IMR-90 (cell line): ENCODE data around the gene TMEM59. TPM values are rescaled to one million over a fixed set of nuclear protein-coding genes. Genes with fewer than 3 reads are reported as not detected.

Experiments used
- ATAC-seq: fragments of 200-7000 bp; cut with Tn5 transposase; 2 replicates; pipeline ENCODE4 v1.9.1; 2020; ENCODE audit warnings: low read depth, mild to moderate bottlenecking, moderate library complexity
- BruUV-seq: library from RNA; stranded (reverse); fragments of 400-500 nt; replicated peaks from 2 replicates; lab custom pipeline; 2021; lab: Mats Ljungman, UMichigan
- CTCF ChIA-PET: fragments of 300-600 bp; formaldehyde crosslinking; extraction: SDS; loops from one replicate; lab custom pipeline; 2021; ENCODE audit warnings: antibody characterized with exemption; lab: Yijun Ruan, JAX
- POLR2A ChIA-PET: fragments of 300-600 bp; sonication (Branson Sonifier 250); formaldehyde crosslinking; loops from one replicate; lab custom pipeline; 2022; ENCODE audit warnings: antibody characterized with exemption; ENCODE audit not compliant: unreplicated experiment; lab: Charles Lee
- DNase-seq: peaks from one replicate; pipeline ENCODE4 v3.0.0; 2013
- H2AFZ ChIP-seq: replicated peaks from 2 replicates; pipeline ENCODE3; 2013; ENCODE audit warnings: low read length, mild to moderate bottlenecking; ENCODE audit not compliant: poor library complexity
- H2AK5ac ChIP-seq: 2 replicates; pipeline ENCODE4 v1.6.1; 2013; ENCODE audit warnings: low read depth, low read length, inconsistent platforms
- H2AK9ac ChIP-seq: replicated peaks from 2 replicates; pipeline ENCODE3; 2013; ENCODE audit warnings: mild to moderate bottlenecking, low read depth, low read length, moderate library complexity; ENCODE audit not compliant: poor library complexity
- H2BK120ac ChIP-seq: 2 replicates; pipeline ENCODE4 v1.6.1; 2013; ENCODE audit warnings: low read depth, low read length, inconsistent platforms
- H2BK15ac ChIP-seq: 3 replicates; pipeline ENCODE4 v1.6.1; 2013; ENCODE audit warnings: low read depth, low read length, inconsistent platforms
- H2BK20ac ChIP-seq: 2 replicates; pipeline ENCODE4 v1.6.1; 2013; ENCODE audit warnings: low read depth, mild to moderate bottlenecking, inconsistent platforms, low read length, moderate library complexity
- H2BK5ac ChIP-seq: 2 replicates; pipeline ENCODE4 v1.6.1; 2013; ENCODE audit warnings: mild to moderate bottlenecking, low read depth, low read length, inconsistent platforms; ENCODE audit not compliant: poor library complexity, severe bottlenecking
- H3K14ac ChIP-seq: replicated peaks from 2 replicates; pipeline ENCODE4 v1.6.1; 2013; ENCODE audit warnings: low read depth, low read length, inconsistent platforms
- H3K18ac ChIP-seq: 2 replicates; pipeline ENCODE4 v1.6.1; 2013; ENCODE audit warnings: low read depth, low read length, control low read depth
- H3K23ac ChIP-seq: 2 replicates; pipeline ENCODE4 v1.6.1; 2013; ENCODE audit warnings: low read depth, low read length, inconsistent platforms
- H3K27ac ChIP-seq: 2 replicates; pipeline ENCODE4 v1.5.1; 2013; ENCODE audit warnings: mild to moderate bottlenecking, control low read depth, low read length; ENCODE audit not compliant: insufficient read depth
- H3K27me3 ChIP-seq: 2 replicates; pipeline ENCODE4 v1.6.1; 2013; ENCODE audit warnings: low read length; ENCODE audit not compliant: control insufficient read depth, insufficient read depth
- H3K36me3 ChIP-seq: 2 replicates; pipeline ENCODE4 v1.6.1; 2013; ENCODE audit warnings: low read length, mixed read lengths; ENCODE audit not compliant: control insufficient read depth, insufficient read depth
- H3K4ac ChIP-seq: 2 replicates; pipeline ENCODE4 v1.6.1; 2013; ENCODE audit warnings: low read depth, low read length, inconsistent platforms
- H3K4me1 ChIP-seq: 2 replicates; pipeline ENCODE4 v1.6.1; 2013; ENCODE audit warnings: low read length, mixed read lengths; ENCODE audit not compliant: control insufficient read depth, insufficient read depth
- H3K4me2 ChIP-seq: 2 replicates; pipeline ENCODE4 v1.6.1; 2013; ENCODE audit warnings: low read depth, mild to moderate bottlenecking, control low read depth, low read length, moderate library complexity
- H3K4me3 ChIP-seq: 2 replicates; pipeline ENCODE4 v1.5.1; 2013; ENCODE audit warnings: low read depth, mild to moderate bottlenecking, control low read depth, low read length, moderate library complexity; ENCODE audit not compliant: insufficient read depth
- H3K56ac ChIP-seq: 2 replicates; pipeline ENCODE4 v1.6.1; 2013; ENCODE audit warnings: low read length, inconsistent platforms; ENCODE audit not compliant: insufficient read depth; ENCODE audit errors: extremely low read depth
- H3K79me1 ChIP-seq, 2 experiments: 2 replicates each; pipeline ENCODE4 v1.6.1; 2013; ENCODE audit warnings: low read length in 2 of 2, inconsistent platforms in 1 of 2, low read depth in 1 of 2
- H3K9ac ChIP-seq: 2 replicates; pipeline ENCODE4 v1.6.1; 2013; ENCODE audit warnings: low read depth, low read length, control low read depth
- H3K9me1 ChIP-seq: 2 replicates; pipeline ENCODE4 v1.6.1; 2013; ENCODE audit warnings: low read length, inconsistent platforms; ENCODE audit not compliant: insufficient read depth
- H3K9me3 ChIP-seq: 2 replicates; pipeline ENCODE4 v1.6.1; 2013; ENCODE audit warnings: low read length; ENCODE audit not compliant: control insufficient read depth, insufficient read depth
- H4K20me1 ChIP-seq: 2 replicates; pipeline ENCODE4 v1.6.1; 2013; ENCODE audit warnings: low read length, inconsistent platforms; ENCODE audit not compliant: insufficient read depth
- H4K5ac ChIP-seq: 2 replicates; pipeline ENCODE4 v1.6.1; 2013; ENCODE audit warnings: mild to moderate bottlenecking, low read depth, low read length, control low read depth
- H4K8ac ChIP-seq, 2 experiments: 2 replicates each; pipeline ENCODE4 v1.6.1; 2013; ENCODE audit warnings: low read depth in 2 of 2, low read length in 2 of 2, control low read depth in 1 of 2, inconsistent platforms in 1 of 2
- H4K91ac ChIP-seq: 2 replicates; pipeline ENCODE4 v1.6.1; 2013; ENCODE audit warnings: low read depth, low read length, inconsistent platforms; ENCODE audit not compliant: insufficient read depth
- BHLHE40 ChIP-seq: fragments of 150-350 bp; IDR thresholded peaks from 2 replicates; pipeline ENCODE4 v1.6.1; 2016; ENCODE audit warnings: mild to moderate bottlenecking, low read depth, low read length
- CEBPB ChIP-seq: IDR thresholded peaks from 2 replicates; pipeline ENCODE4 v1.6.1; 2012; ENCODE audit warnings: low read depth, low read length, improper control_type of control experiment
- CHD1 ChIP-seq: IDR thresholded peaks from 2 replicates; pipeline ENCODE4 v1.6.1; 2012; ENCODE audit warnings: low read depth, low read length, improper control_type of control experiment
- CTCF ChIP-seq: conservative IDR thresholded peaks from 2 replicates; pipeline ENCODE4 v1.5.1; 2012; ENCODE audit warnings: mild to moderate bottlenecking, low read depth, low read length, improper control_type of control experiment
- FOS ChIP-seq: fragments of 150-350 bp; IDR thresholded peaks from 2 replicates; pipeline ENCODE4 v1.6.1; 2016; ENCODE audit warnings: low read depth, low read length
- MAFK ChIP-seq: IDR thresholded peaks from 2 replicates; pipeline ENCODE4 v1.6.1; 2012; ENCODE audit warnings: low read depth, low read length, improper control_type of control experiment
- MAZ ChIP-seq: IDR thresholded peaks from 2 replicates; pipeline ENCODE4 v1.6.1; 2012; ENCODE audit warnings: low read depth, mild to moderate bottlenecking, low read length, improper control_type of control experiment, moderate library complexity, borderline replicate concordance
- MXI1 ChIP-seq: IDR thresholded peaks from 2 replicates; pipeline ENCODE4 v1.6.1; 2012; ENCODE audit warnings: low read depth, mild to moderate bottlenecking, low read length, moderate library complexity, borderline replicate concordance
- NFE2L2 ChIP-seq: fragments of 150-350 bp; IDR thresholded peaks from 2 replicates; pipeline ENCODE4 v1.6.1; 2016; ENCODE audit warnings: low read depth, mild to moderate bottlenecking, low read length
- POLR2A ChIP-seq: IDR thresholded peaks from 2 replicates; pipeline ENCODE4 v1.6.1; 2012; ENCODE audit warnings: mild to moderate bottlenecking, low read depth, low read length
- RAD21 ChIP-seq: IDR thresholded peaks from 2 replicates; pipeline ENCODE4 v1.6.1; 2012; ENCODE audit warnings: low read length, improper control_type of control experiment
- RCOR1 ChIP-seq: IDR thresholded peaks from 2 replicates; pipeline ENCODE4 v1.6.1; 2012; ENCODE audit warnings: mild to moderate bottlenecking, low read length, improper control_type of control experiment; ENCODE audit not compliant: insufficient replicate concordance
- RFX5 ChIP-seq: IDR thresholded peaks from 2 replicates; pipeline ENCODE4 v1.8.0; 2012; ENCODE audit warnings: low read depth, mild to moderate bottlenecking, low read length, moderate library complexity
- SMC3 ChIP-seq: fragments of 150-350 bp; IDR thresholded peaks from 2 replicates; pipeline ENCODE4 v1.6.1; 2016; ENCODE audit warnings: low read depth, mild to moderate bottlenecking, antibody characterized with exemption, low read length, moderate library complexity
- WGBS, 2 experiments: methylation state at CpG; one replicate each; pipeline versions ENCODE4 v1.1.5 to v1.1.7; 2013; ENCODE audit warnings: missing lambda C conversion rate in 2 of 2; ENCODE audit not compliant: insufficient read length in 1 of 2; ENCODE audit errors: extremely low coverage in 2 of 2; 5-methylcytosine and 5-hydroxymethylcytosine counted together
- dilution Hi-C: fragments of 300-500 bp; cut with HindIII; formaldehyde crosslinking; loops from one replicate; pipeline ENCODE4 v1.14.3; 2018; ENCODE audit warnings: low sequenced_read_pairs; ENCODE audit not compliant: unreplicated experiment
- in situ Hi-C: fragments of 300-500 bp; cut with MboI; formaldehyde crosslinking; loops from 3 replicates; pipeline ENCODE4 v1.14.3; 2019; ENCODE audit warnings: low sequenced_read_pairs, inconsistent platforms, mixed read lengths
- intact Hi-C: fragments of 100-400 bp; cut with micrococcal nuclease; formaldehyde crosslinking; loops from 2 replicates; pipeline ENCODE4 v1.10.0; 2022
- polyA plus RNA-seq, 3 experiments: library from polyadenylated mRNA; depleted of rRNA; stranded (reverse); fragments of >200 nt; gene quantifications; 2 replicates each; pipeline ENCODE4 v1.2.3, GENCODE V29; 2012; ENCODE audit warnings: low replicate concordance in 1 of 3
- total RNA-seq: library from RNA; depleted of rRNA; stranded (reverse); fragments of >200 nt; gene quantifications from 2 replicates; pipeline ENCODE4 v1.2.3, GENCODE V29; 2012
- TF ChIP-seq, protein P1 (sequence below): fragments of 150-350 bp; IDR thresholded peaks from 2 replicates; pipeline ENCODE4 v1.6.1; 2016; ENCODE audit warnings: low read depth, mild to moderate bottlenecking, low read length, moderate library complexity, borderline replicate concordance
- TF ChIP-seq, protein P2 (sequence below): fragments of 150-350 bp; IDR thresholded peaks from 2 replicates; pipeline ENCODE4 v1.6.1; 2017; ENCODE audit warnings: mild to moderate bottlenecking, antibody characterized with exemption, low read length, low read depth

The TMEM59 gene
- total and polyA plus RNA-seq, 2 of the 4 experiments (the other 2 are of a cell fraction), result 239 to 241 TPM

DNA sequence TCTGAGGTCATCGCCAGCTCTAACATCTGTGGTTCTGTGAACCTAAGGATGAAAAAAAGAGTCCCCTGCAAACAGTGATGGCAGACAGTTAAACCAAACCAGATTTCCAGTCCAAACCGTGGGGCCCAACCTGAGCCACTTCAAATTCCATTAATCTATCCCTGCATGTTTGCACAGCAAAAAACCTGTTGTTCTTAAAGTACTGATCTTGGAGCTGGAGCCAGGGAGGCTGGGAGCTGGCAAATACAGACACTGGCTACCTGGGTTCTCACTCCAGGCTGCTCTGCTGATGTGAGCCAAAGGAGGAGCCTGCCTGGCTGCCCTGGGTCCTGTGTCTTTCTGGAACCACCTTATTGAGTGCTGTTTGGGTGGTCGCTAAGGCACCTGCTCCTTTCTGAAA, 51.4 kb downstream of the TMEM59 start:
- WGBS, 2 experiments, result no CpG with 5 or more reads among the region's 3 CpGs
- in situ Hi-C loops, result no loop called here

More for the DNA sequence above, 51.4 kb downstream of the TMEM59 start:
- Histone ChIP-seq H3K4me2 (no peak overlapping the region), H2BK15ac (no peak overlapping the region), H3K9me3 (peaks cover 2% of the 10 kb centered on the region; the same call in 1 of the 2 replicates), H3K14ac (no peak overlapping the region), H4K91ac (no peak overlapping the region), H3K27ac (no peak overlapping the region), H3K36me3 (no peaks in the 10 kb centered on the region), H3K23ac (no peak overlapping the region), H2BK120ac (no peak overlapping the region), H3K9ac (no peak overlapping the region), H3K4ac (no peak overlapping the region), H3K18ac (no peak overlapping the region), H4K5ac (no peak overlapping the region), H3K56ac (no peak overlapping the region), H2AFZ (no peak overlapping the region), H4K8ac (no peak overlapping the region), H4K20me1 (no peaks in the 10 kb centered on the region), H3K4me1 (no peaks in the 10 kb centered on the region), H3K4me3 (no peak overlapping the region), H3K27me3 (peaks cover 22% of the 10 kb centered on the region), H3K79me1 (no peaks in the 10 kb centered on the region), H2AK5ac (no peak overlapping the region), H2AK9ac (no peak overlapping the region), H2BK5ac (no peak overlapping the region), H3K9me1 (no peaks in the 10 kb centered on the region), H2BK20ac (no peak overlapping the region)
- TF ChIP-seq MAFK (no peak), BHLHE40 (no peak), NFE2L2 (no peak), RAD21 (no peak), RCOR1 (no peak), CTCF (no peak), MXI1 (no peak), CEBPB (no peak), RFX5 (no peak), CHD1 (no peak), SMC3 (no peak), MAZ (no peak), POLR2A (no peak), FOS (no peak)
- TF ChIP-seq, protein P1, sequence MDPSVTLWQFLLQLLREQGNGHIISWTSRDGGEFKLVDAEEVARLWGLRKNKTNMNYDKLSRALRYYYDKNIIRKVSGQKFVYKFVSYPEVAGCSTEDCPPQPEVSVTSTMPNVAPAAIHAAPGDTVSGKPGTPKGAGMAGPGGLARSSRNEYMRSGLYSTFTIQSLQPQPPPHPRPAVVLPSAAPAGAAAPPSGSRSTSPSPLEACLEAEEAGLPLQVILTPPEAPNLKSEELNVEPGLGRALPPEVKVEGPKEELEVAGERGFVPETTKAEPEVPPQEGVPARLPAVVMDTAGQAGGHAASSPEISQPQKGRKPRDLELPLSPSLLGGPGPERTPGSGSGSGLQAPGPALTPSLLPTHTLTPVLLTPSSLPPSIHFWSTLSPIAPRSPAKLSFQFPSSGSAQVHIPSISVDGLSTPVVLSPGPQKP, result no peak
- TF ChIP-seq, protein P2, sequence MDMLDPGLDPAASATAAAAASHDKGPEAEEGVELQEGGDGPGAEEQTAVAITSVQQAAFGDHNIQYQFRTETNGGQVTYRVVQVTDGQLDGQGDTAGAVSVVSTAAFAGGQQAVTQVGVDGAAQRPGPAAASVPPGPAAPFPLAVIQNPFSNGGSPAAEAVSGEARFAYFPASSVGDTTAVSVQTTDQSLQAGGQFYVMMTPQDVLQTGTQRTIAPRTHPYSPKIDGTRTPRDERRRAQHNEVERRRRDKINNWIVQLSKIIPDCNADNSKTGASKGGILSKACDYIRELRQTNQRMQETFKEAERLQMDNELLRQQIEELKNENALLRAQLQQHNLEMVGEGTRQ, result no peak
- intact Hi-C loops (no loop called here), dilution Hi-C loops (no loop called here)
- DNase-seq, result no peak
- ChIA-PET POLR2A (no interaction called here), CTCF (no interaction called here)
- ATAC-seq, result no peak
- no TSS peak for BruUV-seq
